Suprapubic skin (tissue), 4 donors: ENCODE data around the gene MKX.

Source experiments
- CTCF ChIP-seq, 2 donors: fragments of 200-600 bp in 1 of 2; fragments of 450-650 bp in 1 of 2; sonication (generic) in 1 of 2; IDR thresholded peaks; one replicate each; pipeline ENCODE4 v1.5.1; 2016 to 2019; ENCODE audit warnings: antibody characterized with exemption in 2 of 2, mild to moderate bottlenecking in 1 of 2, moderate library complexity in 1 of 2
- EP300 ChIP-seq: sonication (generic); formaldehyde crosslinking; IDR thresholded peaks from one replicate; pipeline ENCODE4 v1.6.1; 2017; ENCODE audit warnings: antibody characterized with exemption
- POLR2A ChIP-seq, 2 donors: fragments of 450-650 bp; IDR thresholded peaks; one replicate each; pipeline ENCODE4 v1.6.1; 2017; ENCODE audit warnings: antibody characterized with exemption in 2 of 2, mild to moderate bottlenecking in 2 of 2, moderate library complexity in 2 of 2
- POLR2AphosphoS5 ChIP-seq, 3 donors: sonication (generic); formaldehyde crosslinking; IDR thresholded peaks; one replicate each; pipeline ENCODE4 v1.6.1; 2017; ENCODE audit warnings: antibody characterized with exemption in 3 of 3

- TF ChIP-seq POLR2A (IDR thresholded peaks at IDR 0.05) (no peak), CTCF (IDR thresholded peaks at IDR 0.05) (no peak), POLR2AphosphoS5 (IDR thresholded peaks at IDR 0.05) (no peak), EP300 (no peak)
Observed at GRCh38 chr10:27794157-27794556, 48.5 kb upstream of the MKX start.
